Adipocyte (in vitro differentiated cells): ENCODE data around the gene TUSC2.

Source experiments
- DNase-seq: peaks from one replicate; pipeline ENCODE4 v3.0.0-alpha.2; 2015; ENCODE audit warnings: low read depth
- H3K27me3 ChIP-seq: replicated peaks from 2 replicates; pipeline ENCODE4 v1.7.0; 2013; ENCODE audit warnings: mild to moderate bottlenecking, low read length, moderate library complexity; ENCODE audit not compliant: control insufficient read depth, insufficient read depth
- H3K36me3 ChIP-seq: 2 replicates; pipeline ENCODE4 v1.7.0; 2013; ENCODE audit warnings: low read length, mild to moderate bottlenecking, moderate library complexity; ENCODE audit not compliant: control insufficient read depth, insufficient read depth, severe bottlenecking
- H3K4me1 ChIP-seq: 2 replicates; pipeline ENCODE4 v1.7.0; 2013; ENCODE audit warnings: mild to moderate bottlenecking, low read length, moderate library complexity; ENCODE audit not compliant: control insufficient read depth, insufficient read depth
- H3K4me3 ChIP-seq: 2 replicates; pipeline ENCODE4 v1.7.0; 2013; ENCODE audit warnings: mild to moderate bottlenecking, low read length, moderate library complexity
- H3K9ac ChIP-seq: 2 replicates; pipeline ENCODE4 v1.7.0; 2013; ENCODE audit warnings: mild to moderate bottlenecking, low read length, moderate library complexity
- H3K9me3 ChIP-seq: 2 replicates; pipeline ENCODE4 v1.7.0; 2013; ENCODE audit warnings: mild to moderate bottlenecking, low read length, moderate library complexity; ENCODE audit not compliant: control insufficient read depth

The TUSC2 gene

DNA sequence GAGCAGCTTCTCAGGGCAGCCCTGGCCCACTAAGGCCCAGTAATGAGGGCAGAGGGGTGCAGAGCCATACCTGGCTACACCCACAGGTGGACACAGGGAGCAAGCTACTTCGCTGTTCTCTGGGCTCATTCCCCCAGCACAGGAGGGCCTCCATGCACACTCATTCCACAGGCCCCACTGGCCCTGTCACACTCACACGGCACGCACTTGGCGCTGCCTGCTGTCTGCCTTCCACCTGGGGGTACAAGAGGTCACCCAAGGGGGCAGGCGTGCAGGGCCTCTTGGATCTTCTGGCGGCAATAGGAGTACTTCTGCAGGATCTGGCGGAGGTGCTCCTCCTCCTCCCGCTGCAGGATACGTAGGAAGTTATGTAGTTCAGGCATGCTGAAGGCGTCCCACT is 2.3 kb upstream of the TUSC2 start:
- H3K36me3 ChIP-seq = peaks cover 42% of the 10 kb centered on the region

DNA sequence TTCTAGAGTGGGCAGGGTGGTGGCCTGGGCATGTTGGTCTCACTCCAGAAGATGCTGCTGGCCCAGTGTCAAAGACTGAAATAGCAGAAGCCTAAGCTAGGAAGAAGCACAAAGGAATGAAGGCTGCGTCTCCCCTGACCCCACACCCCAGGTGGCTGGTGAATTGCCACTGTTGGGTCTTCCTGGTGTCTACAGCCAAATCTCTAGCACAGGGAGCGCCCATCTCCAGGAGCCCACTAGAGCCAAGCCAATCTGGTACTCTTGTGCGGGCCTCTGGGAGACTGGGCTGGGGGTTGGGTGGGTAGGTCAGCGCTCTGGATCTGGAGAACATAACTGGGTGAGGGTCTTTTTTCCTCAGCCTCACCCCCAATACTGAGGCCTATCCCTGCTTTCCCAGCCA is 894 bp downstream of the TUSC2 start:
- Histone ChIP-seq H3K9ac (peak overlapping the region; percentile 96), H3K4me3 (peak overlapping the region; percentile 94), H3K9me3 (no peaks in the 10 kb centered on the region), H3K4me1 (peaks cover 18% of the 10 kb centered on the region), H3K27me3 (no peaks in the 10 kb centered on the region), H3K36me3 (peaks cover 40% of the 10 kb centered on the region)
- DNase-seq = no peak

More for the DNA sequence above, 2.3 kb upstream of the TUSC2 start:
- peaks cover 34% of the 10 kb centered on the region for H3K4me1 ChIP-seq
- no peak overlapping the region for H3K9ac ChIP-seq
- H3K27me3 ChIP-seq = no peaks in the 10 kb centered on the region
- H3K4me3 ChIP-seq = no peak overlapping the region
- DNase-seq = no peak
- H3K9me3 ChIP-seq = no peaks in the 10 kb centered on the region

DNA sequence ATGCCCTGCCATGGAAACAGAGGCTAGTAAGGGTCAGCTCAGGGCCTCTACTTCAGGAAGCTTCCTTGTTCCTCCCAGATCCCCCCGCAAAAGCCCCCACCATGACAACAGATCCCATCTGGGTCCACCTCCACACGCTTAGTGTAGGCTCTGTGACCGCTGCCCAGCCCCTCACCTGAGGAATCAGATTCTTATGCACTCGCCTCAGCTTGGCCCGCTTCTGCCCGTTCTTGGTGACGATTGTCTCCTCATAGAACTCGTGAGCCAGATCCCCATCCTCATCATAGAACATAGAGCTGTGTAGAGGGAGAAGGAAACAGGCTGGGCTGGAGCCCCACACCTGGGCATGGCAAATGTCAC is 1.9 kb downstream of the TUSC2 start:
- H3K4me3 ChIP-seq = no peak overlapping the region
- H3K36me3 ChIP-seq = peaks cover 30% of the 10 kb centered on the region
- H3K27me3 ChIP-seq = no peaks in the 10 kb centered on the region

DNA sequence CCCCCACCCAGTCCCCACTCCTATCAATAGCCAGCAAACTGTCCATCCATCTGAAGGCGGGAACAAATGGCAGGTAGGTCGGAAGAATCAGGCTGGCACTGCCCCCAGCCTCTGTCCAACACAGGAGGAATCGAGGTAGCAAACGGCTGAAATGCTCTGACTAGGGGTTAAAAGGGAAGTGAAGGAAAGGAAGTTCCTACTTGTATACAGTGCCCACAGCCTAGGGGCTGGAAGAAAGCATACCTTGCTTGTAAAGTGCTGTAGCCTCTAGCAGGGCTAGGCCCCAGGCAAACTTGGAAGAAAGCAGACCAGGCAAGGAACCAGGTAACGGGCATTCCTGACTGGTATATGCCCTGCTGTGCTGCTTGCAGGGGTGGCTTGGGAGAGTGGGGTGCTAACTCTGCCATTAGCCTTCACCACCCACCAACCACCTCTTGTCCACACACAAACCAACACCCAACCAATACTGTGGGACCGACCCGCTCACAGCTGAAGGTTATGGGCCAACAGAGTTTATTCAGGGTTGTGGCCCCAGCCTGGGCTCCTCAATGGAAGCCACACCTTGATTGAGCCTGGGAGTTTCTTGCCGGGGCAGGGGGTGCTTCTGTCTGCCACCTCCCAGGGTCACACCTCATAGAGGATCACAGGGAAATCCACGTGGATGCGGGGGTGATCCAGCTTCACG is 2.4 kb downstream of the TUSC2 start:
- H3K4me3 ChIP-seq = no peak overlapping the region
- no peak overlapping the region for H3K9ac ChIP-seq
- no peaks in the 10 kb centered on the region for H3K27me3 ChIP-seq
- no peaks in the 10 kb centered on the region for H3K9me3 ChIP-seq
- DNase-seq = no peak
- H3K36me3 ChIP-seq = peaks cover 25% of the 10 kb centered on the region
- H3K4me1 ChIP-seq = peaks cover 22% of the 10 kb centered on the region

More for the DNA sequence above, 1.9 kb downstream of the TUSC2 start:
- Histone ChIP-seq H3K9me3 (no peaks in the 10 kb centered on the region), H3K9ac (no peak overlapping the region), H3K4me1 (peaks cover 22% of the 10 kb centered on the region)
- DNase-seq = no peak

DNA sequence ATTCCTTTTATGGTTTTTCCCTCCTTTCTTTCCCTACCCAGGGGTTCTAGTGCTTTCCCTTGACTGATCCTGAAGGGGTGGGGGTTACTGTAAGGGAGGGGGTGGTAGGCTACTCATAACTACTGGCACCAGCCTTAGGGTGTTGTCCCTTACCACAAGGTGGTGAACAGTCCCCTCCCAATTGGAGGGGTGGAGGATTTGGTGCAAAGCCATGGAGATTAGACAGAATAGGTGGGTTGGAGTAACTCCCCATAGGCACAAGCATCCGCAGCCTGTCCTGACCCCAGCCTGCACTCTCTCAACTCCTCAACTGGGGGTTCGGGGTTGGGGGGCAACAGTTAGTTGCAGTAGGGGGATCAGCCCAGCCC is 2.9 kb downstream of the TUSC2 start:
- no peak for DNase-seq
- H3K4me1 ChIP-seq = peaks cover 27% of the 10 kb centered on the region
- H3K27me3 ChIP-seq = no peaks in the 10 kb centered on the region
- peaks cover 20% of the 10 kb centered on the region for H3K36me3 ChIP-seq
- H3K9ac ChIP-seq = no peak overlapping the region
- H3K9me3 ChIP-seq = no peaks in the 10 kb centered on the region
- H3K4me3 ChIP-seq = no peak overlapping the region

DNA sequence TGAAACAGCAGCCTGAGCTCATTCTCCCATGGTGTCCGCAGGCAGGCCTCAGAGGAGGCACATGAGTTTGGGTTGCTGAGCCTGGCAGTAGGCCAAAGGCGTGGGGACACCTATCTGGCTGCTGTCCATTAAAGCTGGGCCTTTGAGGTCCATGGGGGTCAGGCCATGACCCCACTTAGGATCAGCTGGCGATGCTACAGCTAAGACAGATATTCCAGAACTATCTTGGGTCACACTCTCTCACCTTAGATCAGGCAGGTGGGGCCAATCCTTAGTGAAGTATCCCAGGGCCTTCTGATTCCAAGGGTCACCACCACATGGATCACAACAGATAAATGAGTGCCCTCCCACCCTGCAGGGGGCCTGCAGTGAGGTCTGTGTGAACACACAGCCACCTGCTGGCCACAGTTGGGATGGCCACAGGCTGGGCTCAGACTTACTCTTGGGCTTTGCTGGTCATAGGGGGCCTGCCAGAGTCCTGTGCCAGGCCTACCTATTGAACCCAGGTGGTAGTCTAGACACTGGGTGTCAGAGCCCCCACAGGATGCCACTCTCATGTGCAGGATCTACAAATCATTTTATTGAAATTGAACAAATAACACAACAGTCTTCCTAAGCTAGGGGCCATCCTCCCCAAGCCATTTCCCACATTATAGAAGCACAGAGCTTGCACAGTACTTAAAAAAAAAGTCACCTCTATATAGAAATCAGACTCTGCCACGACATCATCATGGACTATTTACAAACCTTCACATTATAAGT is 3.5 kb downstream of the TUSC2 start:
- H3K9ac ChIP-seq = no peak overlapping the region
- DNase-seq = peak; percentile 85
- H3K36me3 ChIP-seq = peaks cover 14% of the 10 kb centered on the region
- H3K27me3 ChIP-seq = no peaks in the 10 kb centered on the region
- no peak overlapping the region for H3K4me3 ChIP-seq
- H3K9me3 ChIP-seq = no peaks in the 10 kb centered on the region
- peaks cover 31% of the 10 kb centered on the region for H3K4me1 ChIP-seq

DNA sequence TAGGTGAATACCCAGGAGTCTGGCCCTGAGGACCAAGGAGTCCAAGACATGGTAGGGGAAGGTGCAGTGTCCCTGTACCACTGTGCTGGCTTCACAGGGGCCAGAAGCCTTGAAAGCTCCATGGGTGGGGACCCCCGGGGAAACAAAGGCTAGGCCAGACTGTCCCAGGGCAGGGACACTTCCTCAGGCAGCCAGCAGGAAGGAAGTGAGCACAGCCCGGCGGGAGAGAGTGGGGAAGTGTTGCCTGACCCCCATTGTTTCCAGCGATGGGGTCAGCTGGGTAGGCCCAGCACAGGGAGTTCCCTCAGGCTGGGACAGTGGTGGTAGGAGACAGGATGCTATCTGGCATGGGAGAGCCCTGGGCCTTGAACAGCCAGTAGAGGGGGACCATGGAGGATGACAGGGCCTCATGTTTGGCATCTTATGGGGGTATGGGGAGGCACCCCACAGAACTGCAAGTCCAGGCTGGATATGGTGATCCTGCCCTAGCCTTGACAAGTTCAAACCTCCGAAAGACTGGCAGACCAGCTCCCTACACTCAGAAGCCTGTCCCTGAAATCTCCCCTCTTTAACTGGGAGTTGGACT is 4.3 kb downstream of the TUSC2 start:
- H3K9ac ChIP-seq = no peak overlapping the region
- no peak overlapping the region for H3K4me3 ChIP-seq
- peaks cover 18% of the 10 kb centered on the region for H3K36me3 ChIP-seq
- H3K9me3 ChIP-seq = no peaks in the 10 kb centered on the region
- no peak for DNase-seq
- H3K27me3 ChIP-seq = no peaks in the 10 kb centered on the region
- peaks cover 30% of the 10 kb centered on the region for H3K4me1 ChIP-seq

DNA sequence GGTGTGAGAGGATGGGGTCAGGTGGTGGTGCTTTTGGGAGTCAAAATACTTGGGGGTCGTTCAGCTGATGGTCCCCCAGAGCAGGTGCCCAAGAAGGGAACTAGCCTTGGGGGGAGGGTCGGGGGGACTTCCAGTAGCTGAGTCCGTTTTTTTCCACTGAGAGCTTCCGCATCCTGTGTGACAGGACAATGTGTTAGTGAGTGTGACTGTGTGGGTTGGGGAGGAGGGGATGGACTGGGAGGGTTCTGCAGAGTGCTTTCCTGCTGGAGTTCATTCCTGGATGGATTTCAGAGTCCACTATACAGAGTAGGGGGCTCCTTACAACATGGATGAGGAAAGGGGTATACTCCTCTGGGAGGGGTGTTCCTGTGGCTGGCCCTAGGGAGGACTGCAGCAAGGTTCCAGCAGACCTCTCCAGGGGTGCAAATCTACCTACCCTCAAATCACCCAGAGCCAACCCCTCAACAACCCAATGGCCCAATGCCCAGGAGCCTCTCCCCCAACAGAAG is 4.9 kb downstream of the TUSC2 start:
- Histone ChIP-seq H3K4me3 (no peak overlapping the region), H3K9me3 (no peaks in the 10 kb centered on the region), H3K36me3 (peaks cover 24% of the 10 kb centered on the region), H3K9ac (no peak overlapping the region), H3K4me1 (peaks cover 25% of the 10 kb centered on the region), H3K27me3 (no peaks in the 10 kb centered on the region)
- no peak for DNase-seq

DNA sequence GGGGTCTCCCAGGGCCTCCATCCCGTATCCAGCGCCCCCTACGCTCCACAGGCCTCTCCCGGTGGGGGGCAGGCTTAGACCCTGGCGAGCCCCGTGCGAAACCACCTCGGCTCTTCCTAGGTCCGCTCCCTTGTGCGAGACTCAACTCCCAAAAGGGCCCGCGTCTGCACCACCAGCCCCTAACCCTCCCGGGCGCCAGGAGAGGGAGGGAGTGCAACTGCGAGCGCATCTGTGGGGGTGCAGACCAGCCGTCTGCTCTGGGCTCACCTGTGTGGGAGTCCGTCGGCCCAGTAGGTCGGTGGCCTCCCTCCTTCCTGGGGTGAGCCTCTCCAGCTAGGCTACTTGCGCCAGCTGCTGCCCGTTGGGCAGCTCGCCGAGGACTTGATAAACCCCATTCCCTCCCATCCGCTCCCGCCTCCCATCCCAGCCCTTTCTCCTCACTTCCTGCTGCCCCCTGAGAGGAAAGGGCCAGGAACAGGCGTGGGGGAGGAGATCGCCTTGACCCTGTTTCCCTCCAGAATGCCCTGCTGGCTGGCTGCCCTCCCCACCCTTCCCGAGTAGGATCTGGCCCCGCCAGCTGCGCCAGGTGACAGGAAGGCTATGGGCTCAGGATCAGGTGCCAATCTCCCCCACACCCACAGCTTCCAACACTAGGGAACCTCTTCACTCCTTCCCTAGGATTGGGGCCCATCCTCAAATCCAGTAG is 5.5 kb downstream of the TUSC2 start, which contains the start of gene HYAL2:
Gene HYAL2, minus strand, starts transcription at position 360 of the 706 bp plus-strand sequence. CDS start 2,256 bp downstream, outside the sequence.
- no peak for DNase-seq
- H3K9ac ChIP-seq = peak within 1 kb of the TSS; percentile 88
- H3K4me3 ChIP-seq = peak within 1 kb of the TSS; percentile 84
- no peaks in the 10 kb centered on the region for H3K9me3 ChIP-seq
- H3K27me3 ChIP-seq = no peaks in the 10 kb centered on the region
- peaks cover 24% of the 10 kb centered on the region for H3K4me1 ChIP-seq
- peaks cover 30% of the 10 kb centered on the region for H3K36me3 ChIP-seq

DNA sequence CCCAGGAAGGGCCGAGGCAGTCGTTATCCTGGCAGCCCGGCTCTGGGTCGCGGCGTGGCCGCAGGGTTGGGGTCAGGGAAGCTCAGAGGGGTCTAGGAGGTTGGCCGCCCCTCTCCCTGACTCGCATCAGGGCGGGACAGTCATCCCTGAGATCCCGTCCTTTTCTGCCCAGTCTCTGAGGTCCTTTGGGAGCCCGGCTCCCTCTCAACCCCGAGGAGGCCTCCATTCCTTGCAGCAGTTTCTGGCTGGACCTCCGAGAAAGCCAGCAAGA is 6.0 kb downstream of the TUSC2 start:
- Histone ChIP-seq H3K4me1 (peaks cover 19% of the 10 kb centered on the region), H3K4me3 (peak overlapping the region; percentile 84), H3K9ac (peak overlapping the region; percentile 71), H3K9me3 (no peaks in the 10 kb centered on the region), H3K36me3 (peaks cover 34% of the 10 kb centered on the region), H3K27me3 (no peaks in the 10 kb centered on the region)
- DNase-seq = no peak
